Stomach (tissue), 9 donors: ENCODE data around the gene ZACN. TPM values are rescaled to one million over a fixed set of nuclear protein-coding genes. Genes with fewer than 3 reads are reported as not detected.

ENCODE experiments used
- DNase-seq, 2 donors: peaks; one replicate each; pipeline versions ENCODE4 v3.0.0 to v3.0.0-alpha.2; 2013 to 2019
- H3K27ac ChIP-seq, 5 donors: fragments of 200-600 bp in 4 of 5; sonication (generic) in 4 of 5; one replicate each; pipeline ENCODE4 v1.5.1; 2013 to 2019; ENCODE audit warnings: mild to moderate bottlenecking in 1 of 5, moderate library complexity in 1 of 5
- H3K27me3 ChIP-seq, 3 donors: fragments of 200-600 bp; sonication (generic); one replicate each; pipeline ENCODE4 v1.5.1; 2017 to 2019; ENCODE audit warnings: mixed run types in 1 of 3
- H3K36me3 ChIP-seq, 4 donors: fragments of 200-600 bp; sonication (generic); 1 replicate in 3 of 4; 2 replicates in 1 of 4; pipeline ENCODE4 v1.5.1; 2016 to 2019
- H3K4me1 ChIP-seq, 4 donors: fragments of 200-600 bp; sonication (generic); one replicate each; pipeline ENCODE4 v1.5.1; 2016 to 2019
- H3K4me3 ChIP-seq, 4 donors: fragments of 200-600 bp; sonication (generic) in 3 of 4; one replicate each; pipeline ENCODE4 v1.5.1; 2016 to 2019; ENCODE audit warnings: mild to moderate bottlenecking in 1 of 4
- H3K9me3 ChIP-seq, 4 donors: fragments of 200-600 bp; sonication (generic); one replicate each; pipeline ENCODE4 v1.5.1; 2016 to 2019
- EP300 ChIP-seq: sonication (generic); formaldehyde crosslinking; IDR thresholded peaks from one replicate; pipeline ENCODE4 v1.6.1; 2017; ENCODE audit warnings: antibody characterized with exemption
- POLR2A ChIP-seq, 4 donors: fragments of 450-650 bp; IDR thresholded peaks; one replicate each; pipeline ENCODE4 v1.6.1; 2016; ENCODE audit warnings: antibody characterized with exemption in 4 of 4, control low read depth in 2 of 4, mild to moderate bottlenecking in 1 of 4, moderate library complexity in 1 of 4
- POLR2AphosphoS5 ChIP-seq, 3 donors: sonication (generic); formaldehyde crosslinking; IDR thresholded peaks; one replicate each; pipeline ENCODE4 v1.6.1; 2016; ENCODE audit warnings: antibody characterized with exemption in 3 of 3
- WGBS, 5 donors: extraction: QIAGEN DNeasy Blood & Tissue Kit in 3 of 5; methylation state at CpG; one replicate each; pipeline versions ENCODE4 v1.1.5 to v1.1.7; 2013 to 2018; 5-methylcytosine and 5-hydroxymethylcytosine counted together
- intact Hi-C: fragments of 100-400 bp; cut with DNase I; formaldehyde crosslinking; loops from one replicate; pipeline ENCODE4 v1.15.1; 2023; ENCODE audit warnings: low total_unique reads
- polyA plus RNA-seq, 3 donors: library from polyadenylated mRNA; stranded (reverse); fragments of 200-250 nt; gene quantifications; one replicate each; pipeline ENCODE4 v1.2.3, GENCODE V29; 2013
- total RNA-seq, 5 donors: library from RNA; depleted of rRNA; stranded (reverse); fragments of >200 nt; gene quantifications; one replicate each; pipeline versions ENCODE4 v1.1.0 to v1.2.3, GENCODE V29; 2014 to 2016
- TF ChIP-seq, protein P1 (sequence below), 7 experiments: fragments of 450-650 bp in 4 of 7; fragments of 200-600 bp in 3 of 7; sonication (generic) in 3 of 7; IDR thresholded peaks; one replicate each; pipeline ENCODE4 v1.5.1; 2016 to 2019; ENCODE audit warnings: antibody characterized with exemption in 7 of 7, control low read depth in 2 of 7, mild to moderate bottlenecking in 1 of 7
- donor health status: healthy with polysubstance abuse.
- donor health status: Bipolar disorder and iron deficiency.
- donor health status: healthy.

Gene ZACN
- total and polyA plus RNA-seq, 8 donors: 1.00 to 1.9 (median 1.4) TPM; not detected in 5

DNA sequence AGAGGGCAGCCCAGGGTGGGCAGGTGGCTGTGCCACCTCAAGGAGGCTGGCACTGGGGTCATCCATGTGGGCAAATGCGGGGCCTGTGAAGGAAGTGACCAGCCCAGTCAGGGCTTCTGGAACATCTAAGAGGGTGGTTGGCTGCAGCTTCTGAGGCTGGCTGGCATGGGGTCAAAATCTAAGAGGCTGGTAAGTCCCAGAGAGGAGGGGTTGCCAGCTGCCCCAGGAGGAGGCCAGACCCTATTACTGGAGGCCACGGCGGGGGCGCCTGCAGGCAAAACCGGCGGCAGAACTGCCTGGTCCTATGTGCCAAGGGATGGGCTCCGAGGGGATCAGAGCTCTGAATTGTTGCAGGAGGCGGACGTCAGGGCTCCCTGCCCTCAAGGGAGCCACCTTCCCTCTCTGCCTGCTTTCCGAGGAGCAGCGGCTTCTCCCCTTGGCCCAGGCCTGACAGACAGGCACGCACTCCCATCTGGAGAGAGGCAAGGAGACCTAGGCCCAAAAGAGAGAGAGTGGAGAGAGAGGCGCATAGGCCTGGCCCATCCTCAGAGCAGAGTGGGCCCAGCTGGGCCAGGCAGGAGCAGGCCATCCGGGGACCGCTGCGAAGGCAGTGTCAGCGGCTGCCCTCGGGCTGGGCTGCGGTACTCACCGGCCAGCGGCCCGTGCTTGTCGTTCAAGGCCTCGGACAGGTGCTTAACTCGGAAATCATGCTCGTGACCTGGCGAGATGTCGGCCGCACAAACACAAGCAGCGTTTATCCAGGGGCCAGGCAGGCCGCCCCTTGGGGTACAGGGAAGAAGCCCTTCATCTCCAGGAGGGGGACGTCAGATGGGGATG lies 10.9 kb downstream of the ZACN start:
- H3K27ac ChIP-seq: no peak overlapping the region
- no peak overlapping the region for H3K4me3 ChIP-seq
- no peak for DNase-seq
- H3K36me3 ChIP-seq: peaks cover 85 to 100% (median 100%) of the 10 kb centered on the region in 4 donors
- no peaks in the 10 kb centered on the region for H3K4me1 ChIP-seq
- TF ChIP-seq, protein P1, sequence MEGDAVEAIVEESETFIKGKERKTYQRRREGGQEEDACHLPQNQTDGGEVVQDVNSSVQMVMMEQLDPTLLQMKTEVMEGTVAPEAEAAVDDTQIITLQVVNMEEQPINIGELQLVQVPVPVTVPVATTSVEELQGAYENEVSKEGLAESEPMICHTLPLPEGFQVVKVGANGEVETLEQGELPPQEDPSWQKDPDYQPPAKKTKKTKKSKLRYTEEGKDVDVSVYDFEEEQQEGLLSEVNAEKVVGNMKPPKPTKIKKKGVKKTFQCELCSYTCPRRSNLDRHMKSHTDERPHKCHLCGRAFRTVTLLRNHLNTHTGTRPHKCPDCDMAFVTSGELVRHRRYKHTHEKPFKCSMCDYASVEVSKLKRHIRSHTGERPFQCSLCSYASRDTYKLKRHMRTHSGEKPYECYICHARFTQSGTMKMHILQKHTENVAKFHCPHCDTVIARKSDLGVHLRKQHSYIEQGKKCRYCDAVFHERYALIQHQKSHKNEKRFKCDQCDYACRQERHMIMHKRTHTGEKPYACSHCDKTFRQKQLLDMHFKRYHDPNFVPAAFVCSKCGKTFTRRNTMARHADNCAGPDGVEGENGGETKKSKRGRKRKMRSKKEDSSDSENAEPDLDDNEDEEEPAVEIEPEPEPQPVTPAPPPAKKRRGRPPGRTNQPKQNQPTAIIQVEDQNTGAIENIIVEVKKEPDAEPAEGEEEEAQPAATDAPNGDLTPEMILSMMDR (IDR thresholded peaks at IDR 0.05): no peak
- TF ChIP-seq POLR2AphosphoS5 (IDR thresholded peaks at IDR 0.05): no peak
- TF ChIP-seq POLR2A (IDR thresholded peaks at IDR 0.05): no peak
- no peak for TF ChIP-seq EP300
- WGBS, 5 donors: 89 to 95% (median 91%) methylated on average over 30 to 32 of the region's 32 CpGs
- H3K27me3 ChIP-seq: no peaks in the 10 kb centered on the region
- H3K9me3 ChIP-seq: no peaks in the 10 kb centered on the region
- intact Hi-C loops: no loop called here

DNA sequence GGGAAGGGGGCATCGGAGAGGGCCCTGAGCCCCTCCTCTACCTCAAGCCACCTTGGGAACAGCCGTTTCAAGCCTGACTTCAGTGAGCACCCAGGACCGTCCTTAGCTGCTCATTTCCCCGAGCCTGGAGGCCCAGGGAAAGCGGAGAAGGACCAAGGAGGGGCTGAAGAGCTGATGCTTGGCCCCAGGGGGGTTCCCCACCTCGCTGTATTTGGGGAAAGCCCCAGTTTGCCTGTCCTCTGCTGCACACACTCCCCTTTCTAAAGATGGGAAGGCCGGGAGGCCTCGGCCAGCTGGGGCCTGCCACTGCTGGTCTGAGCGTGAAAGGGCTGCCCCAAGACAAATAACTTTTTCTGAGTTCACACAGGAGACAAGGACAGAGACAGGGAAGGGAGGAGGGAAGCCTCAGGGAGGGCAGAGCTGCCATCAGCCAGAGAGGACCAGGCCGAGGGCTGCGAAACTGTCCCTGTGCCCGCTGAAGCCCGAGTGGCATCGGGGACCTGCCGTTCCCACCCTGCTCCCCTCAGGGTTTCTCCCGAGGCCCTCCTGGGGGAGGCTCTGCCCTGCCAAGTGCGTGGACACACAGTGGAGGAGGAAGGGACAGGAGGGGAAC lies 11.6 kb downstream of the ZACN start:
- H3K4me1 ChIP-seq: no peaks in the 10 kb centered on the region
- no peak for DNase-seq
- no peaks in the 10 kb centered on the region for H3K27me3 ChIP-seq
- 80 to 90% (median 89%) methylated on average over 14 to 17 of the region's 17 CpGs for WGBS, 5 donors
- no peak overlapping the region for H3K27ac ChIP-seq
- H3K9me3 ChIP-seq: no peaks in the 10 kb centered on the region
- TF ChIP-seq POLR2AphosphoS5 (IDR thresholded peaks at IDR 0.05) (no peak), EP300 (no peak), POLR2A (IDR thresholded peaks at IDR 0.05) (no peak)
- TF ChIP-seq, protein P1 (IDR thresholded peaks at IDR 0.05): no peak
- intact Hi-C loops: no loop called here
- H3K4me3 ChIP-seq: no peak overlapping the region
- peaks cover 78 to 100% (median 100%) of the 10 kb centered on the region in 4 donors for H3K36me3 ChIP-seq

DNA sequence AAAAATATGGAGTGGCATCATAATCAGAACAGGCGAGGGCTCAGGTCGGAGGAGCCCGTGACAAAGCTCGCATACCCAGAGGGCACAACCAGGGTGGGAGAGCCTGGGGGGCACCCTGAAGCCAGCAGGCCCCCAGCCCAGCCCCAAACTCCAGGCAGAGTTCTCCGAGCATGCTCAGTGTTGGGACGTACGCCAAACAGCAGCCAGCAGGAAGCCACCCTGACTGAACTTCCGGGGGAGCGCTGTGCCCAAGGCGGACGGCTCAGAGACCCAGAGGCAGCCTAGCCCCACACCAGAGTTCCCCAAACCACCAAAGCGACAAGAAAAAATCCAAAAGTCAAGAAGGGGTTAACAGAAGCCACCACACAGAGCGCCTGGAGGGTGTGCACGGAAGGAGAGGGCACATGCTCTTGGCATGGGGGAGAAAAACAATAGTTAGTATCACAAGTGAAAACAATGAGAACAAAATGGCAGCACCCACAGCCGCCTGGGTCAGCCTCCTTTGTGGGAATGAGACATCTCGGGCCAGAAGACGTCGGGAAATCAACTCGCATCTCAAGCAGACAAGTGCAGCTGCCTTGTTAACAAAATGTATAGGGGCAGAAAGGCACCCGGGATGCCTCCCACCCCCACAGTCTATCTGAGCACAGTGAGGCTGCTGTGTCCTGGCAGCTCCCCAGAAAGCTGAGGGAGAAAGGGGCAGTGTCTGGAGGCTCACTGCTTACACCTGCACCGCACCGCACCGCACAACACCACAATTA lies 12.7 kb downstream of the ZACN start:
- intact Hi-C loops: no loop called here
- Histone ChIP-seq H3K4me3 (no peak overlapping the region), H3K36me3 (peaks cover 72 to 100% (median 100%) of the 10 kb centered on the region in 4 donors), H3K9me3 (no peaks in the 10 kb centered on the region), H3K27me3 (no peaks in the 10 kb centered on the region), H3K4me1 (no peaks in the 10 kb centered on the region), H3K27ac (no peak overlapping the region)
- no peak for TF ChIP-seq POLR2AphosphoS5 (IDR thresholded peaks at IDR 0.05)
- no peak for TF ChIP-seq POLR2A (IDR thresholded peaks at IDR 0.05)
- WGBS, 5 donors: 77 to 86% (median 78%) methylated on average over 22 to 23 of the region's 23 CpGs
- DNase-seq: no peak

DNA sequence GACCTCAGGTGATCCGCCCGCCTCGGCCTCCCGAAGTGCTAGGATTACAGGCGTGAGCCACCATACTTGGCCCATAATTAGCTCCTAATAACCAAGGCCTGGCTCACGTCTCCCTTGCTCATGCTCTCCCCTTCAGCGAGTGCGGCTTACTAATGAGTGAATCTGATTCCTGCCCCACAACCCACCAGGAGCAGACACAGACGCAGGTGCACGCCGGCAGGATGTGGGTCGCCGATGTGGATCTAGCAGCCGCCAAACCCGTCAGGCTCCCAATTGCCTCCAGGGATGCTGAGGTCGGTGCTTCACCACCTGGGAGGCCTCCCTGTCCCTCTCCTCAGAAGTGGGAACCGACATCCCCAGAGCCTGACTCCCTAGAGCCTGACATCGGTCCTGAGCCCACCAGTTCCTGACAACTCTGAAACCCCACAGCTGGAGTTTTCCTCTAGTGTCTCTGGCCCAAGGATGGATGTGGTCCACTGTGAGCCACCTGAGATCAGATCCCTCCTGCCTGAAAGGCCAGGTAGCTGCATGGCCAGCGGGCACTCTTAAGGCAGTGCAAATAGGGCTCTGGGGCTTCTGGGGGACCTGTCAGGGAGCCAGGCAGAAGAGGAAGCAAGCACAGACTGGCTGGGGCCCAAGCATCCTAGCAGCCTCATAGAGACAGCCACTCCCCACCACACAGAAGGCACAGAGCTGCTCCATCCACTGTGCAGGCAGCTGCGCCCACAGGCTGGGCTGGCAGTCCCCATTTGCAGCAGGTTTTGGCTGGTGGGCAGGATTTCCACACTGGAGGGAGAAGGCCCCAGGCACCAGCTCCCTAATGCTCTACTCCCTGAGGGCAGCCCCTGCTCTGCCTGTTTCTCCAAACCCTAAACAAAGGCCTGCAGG lies 13.8 kb downstream of the ZACN start:
- WGBS, 5 donors: 93 to 96% (median 95%) methylated on average over 19 to 20 of the region's 20 CpGs
- no peak overlapping the region for H3K4me3 ChIP-seq
- no peak for DNase-seq
- no peak for TF ChIP-seq EP300
- TF ChIP-seq POLR2AphosphoS5 (IDR thresholded peaks at IDR 0.05): no peak
- TF ChIP-seq, protein P1 (IDR thresholded peaks at IDR 0.05): no peak
- TF ChIP-seq POLR2A (IDR thresholded peaks at IDR 0.05): no peak
- intact Hi-C loops: no loop called here
- H3K27ac ChIP-seq: no peak overlapping the region
- no peaks in the 10 kb centered on the region for H3K27me3 ChIP-seq
- H3K36me3 ChIP-seq: peaks cover 72 to 100% (median 100%) of the 10 kb centered on the region in 4 donors
- H3K4me1 ChIP-seq: no peaks in the 10 kb centered on the region
- H3K9me3 ChIP-seq: no peaks in the 10 kb centered on the region
